HG02943 (cell line): ENCODE results near the gene TNP2.
A peak's percentile ranks its signal among the peaks of the same experiment; 100 is the strongest.

Experiments
- ATAC-seq: cut with Tn5 transposase; IDR thresholded peaks from one replicate; pipeline ENCODE4 v1.9.1; 2021; ENCODE audit warnings: mild to moderate bottlenecking, low read depth, moderate library complexity; ENCODE audit not compliant: unreplicated experiment

TNP2 gene

DNA sequence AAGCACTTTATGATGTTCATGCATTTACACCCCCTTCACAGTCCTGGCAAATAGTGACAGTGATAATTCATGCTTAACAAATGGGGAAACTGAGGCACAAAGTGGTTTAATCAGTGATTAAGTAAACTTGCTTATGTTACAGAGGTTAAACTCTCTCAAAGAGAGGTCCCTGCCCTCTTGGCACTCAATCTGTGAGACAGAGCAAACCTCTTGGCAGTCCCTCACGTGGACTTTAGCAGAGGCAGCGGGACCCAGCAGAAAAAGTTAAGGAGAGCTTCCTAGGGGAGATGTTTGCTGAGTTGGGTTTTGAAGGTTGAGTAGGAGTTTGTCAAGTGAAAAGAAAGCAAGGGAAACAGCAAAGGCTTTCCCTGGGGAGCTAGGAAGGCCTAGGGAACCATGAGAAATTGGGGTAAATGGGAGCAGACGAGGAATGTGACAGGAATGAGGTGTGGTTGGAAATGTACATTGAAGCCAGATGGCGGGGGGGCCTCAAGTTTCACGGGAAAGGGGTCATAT lies 23.8 kb downstream of the TNP2 start:
- no peak for ATAC-seq

DNA sequence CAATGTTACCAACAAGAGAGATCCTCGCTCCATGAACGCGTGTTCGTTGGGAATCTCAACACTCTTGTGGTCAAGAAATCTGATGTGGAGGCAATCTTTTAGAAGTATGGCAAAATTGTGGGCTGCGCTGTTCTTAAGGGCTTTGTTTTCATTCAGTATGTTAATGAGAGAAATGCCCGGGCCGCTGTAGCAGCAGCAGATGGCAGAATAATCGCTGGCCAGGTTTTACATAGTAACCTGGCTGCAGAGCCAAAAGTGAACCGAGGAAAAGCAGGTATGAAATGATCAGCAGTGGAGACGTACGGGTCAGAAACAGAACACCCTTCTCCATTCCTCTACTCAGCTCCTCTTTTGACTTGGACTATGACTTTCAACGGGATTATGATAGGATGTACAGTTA lies 26.5 kb downstream of the TNP2 start:
- ATAC-seq, result no peak

GRCh38 chr16:11241480-11242204 lies 27.5 kb downstream of the TNP2 start:
- ATAC-seq, result no peak

GRCh38 chr16:11240636-11241473 lies 28.3 kb downstream of the TNP2 start:
- ATAC-seq, result no peak

GRCh38 chr16:11239644-11240632 lies 29.2 kb downstream of the TNP2 start:
- ATAC-seq, result no peak

- no peak for ATAC-seq
Observed at GRCh38 chr16:11238272-11239202, 30.6 kb downstream of the TNP2 start.

- ATAC-seq, result no peak
Observed at GRCh38 chr16:11236461-11237254, 32.5 kb downstream of the TNP2 start.

GRCh38 chr16:11235703-11235991 lies 33.5 kb downstream of the TNP2 start:
- ATAC-seq, result no peak

- no peak for ATAC-seq
Observed at GRCh38 chr16:11234884-11235702, 34.0 kb downstream of the TNP2 start.

GRCh38 chr16:11233727-11234376 lies 35.3 kb downstream of the TNP2 start:
- ATAC-seq, result no peak

- ATAC-seq, result peak; percentile 56
Observed at GRCh38 chr16:11232852-11233726, 36.0 kb downstream of the TNP2 start.

GRCh38 chr16:11232302-11232851 lies 36.7 kb downstream of the TNP2 start:
- no peak for ATAC-seq

GRCh38 chr16:11231367-11231970 lies 37.7 kb downstream of the TNP2 start:
- ATAC-seq, result no peak

DNA sequence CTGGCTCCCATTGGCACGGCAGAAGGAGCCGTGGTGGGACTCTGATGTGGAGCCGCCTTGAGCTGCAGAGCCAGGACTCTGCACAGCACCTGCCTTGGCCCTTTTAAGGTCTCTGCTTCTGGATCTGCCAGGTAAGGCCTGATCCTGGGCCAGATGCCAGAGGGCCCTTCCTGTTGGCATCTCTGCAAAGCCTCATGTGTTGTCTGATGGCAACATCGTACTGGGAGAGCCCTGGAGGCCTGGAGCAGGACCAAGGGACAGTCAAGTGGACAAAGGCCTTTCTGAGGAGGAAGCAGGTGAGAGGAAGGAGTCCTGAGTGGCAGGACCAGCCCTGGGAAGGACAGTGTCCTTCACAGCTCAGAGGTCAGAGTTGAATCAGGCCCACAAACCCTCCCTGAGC lies 39.2 kb downstream of the TNP2 start:
- no peak for ATAC-seq

DNA sequence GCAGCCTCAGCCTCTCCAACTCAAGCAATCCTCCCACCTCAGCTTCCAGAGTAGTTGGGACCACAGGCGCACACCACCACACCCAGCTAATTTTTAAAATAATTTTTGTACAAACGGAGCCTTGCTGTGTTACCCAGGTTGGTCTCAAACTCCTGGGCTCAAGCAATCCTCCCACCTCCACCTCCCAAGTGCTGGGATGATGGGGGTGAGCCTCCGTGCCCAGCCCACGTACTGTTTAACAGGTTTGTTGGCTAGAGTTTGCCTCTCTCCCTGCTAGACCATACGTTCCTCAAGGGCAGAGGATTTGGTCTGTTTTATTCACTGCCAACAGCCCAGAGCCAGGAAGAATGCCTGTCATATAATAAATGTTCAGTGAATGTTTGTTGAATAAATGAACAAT lies 39.7 kb downstream of the TNP2 start:
- no peak for ATAC-seq
